HG03196 (cell line): ENCODE results near the gene BICD1.
"Not testable (repeated sequence)": the region's sequence is repeated elsewhere in the genome, so short reads cannot be mapped to it uniquely, and the experiment has no call there.

ENCODE experiments used
- ATAC-seq: cut with Tn5 transposase; IDR thresholded peaks from one replicate; pipeline ENCODE4 v1.9.1; 2021; ENCODE audit not compliant: unreplicated experiment

BICD1 gene

DNA sequence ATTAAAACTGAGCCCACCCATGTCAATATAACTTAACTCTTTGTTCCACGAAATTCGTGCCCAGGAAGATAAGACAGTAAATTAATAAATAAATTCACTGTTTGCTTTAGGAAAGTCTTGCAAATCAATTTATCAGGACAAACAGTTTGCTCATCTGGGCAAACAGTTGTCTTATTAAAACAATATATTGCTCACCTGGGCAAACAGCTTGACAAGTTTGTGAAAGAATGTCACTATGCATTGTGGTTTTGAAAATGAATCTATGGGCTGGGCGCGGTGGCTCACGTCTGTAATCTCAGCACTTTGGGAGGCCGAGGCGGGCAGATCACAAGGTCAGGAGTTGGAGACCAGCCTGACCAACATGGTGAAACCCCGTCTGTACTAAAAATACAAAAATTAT, 80.5 kb downstream of the BICD1 start:
- ATAC-seq, result not testable (repeated sequence)

DNA sequence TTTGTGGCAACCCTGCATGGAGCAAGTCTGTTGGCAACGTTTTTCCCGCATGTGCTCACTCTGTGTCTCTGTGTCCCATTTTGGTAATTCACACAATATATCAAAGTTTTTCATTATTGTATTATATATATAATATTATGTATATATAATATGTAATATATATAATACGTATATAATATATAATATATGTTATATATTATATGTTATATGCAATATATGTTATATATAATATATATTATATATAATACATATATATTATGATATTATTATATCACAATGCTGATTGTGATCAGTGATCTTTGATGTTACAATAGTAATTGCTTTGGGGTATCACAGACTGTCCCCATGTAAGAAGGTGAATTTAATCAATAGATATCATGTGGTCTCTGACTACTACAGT, 84.8 kb downstream of the BICD1 start:
- ATAC-seq, result no peak

DNA sequence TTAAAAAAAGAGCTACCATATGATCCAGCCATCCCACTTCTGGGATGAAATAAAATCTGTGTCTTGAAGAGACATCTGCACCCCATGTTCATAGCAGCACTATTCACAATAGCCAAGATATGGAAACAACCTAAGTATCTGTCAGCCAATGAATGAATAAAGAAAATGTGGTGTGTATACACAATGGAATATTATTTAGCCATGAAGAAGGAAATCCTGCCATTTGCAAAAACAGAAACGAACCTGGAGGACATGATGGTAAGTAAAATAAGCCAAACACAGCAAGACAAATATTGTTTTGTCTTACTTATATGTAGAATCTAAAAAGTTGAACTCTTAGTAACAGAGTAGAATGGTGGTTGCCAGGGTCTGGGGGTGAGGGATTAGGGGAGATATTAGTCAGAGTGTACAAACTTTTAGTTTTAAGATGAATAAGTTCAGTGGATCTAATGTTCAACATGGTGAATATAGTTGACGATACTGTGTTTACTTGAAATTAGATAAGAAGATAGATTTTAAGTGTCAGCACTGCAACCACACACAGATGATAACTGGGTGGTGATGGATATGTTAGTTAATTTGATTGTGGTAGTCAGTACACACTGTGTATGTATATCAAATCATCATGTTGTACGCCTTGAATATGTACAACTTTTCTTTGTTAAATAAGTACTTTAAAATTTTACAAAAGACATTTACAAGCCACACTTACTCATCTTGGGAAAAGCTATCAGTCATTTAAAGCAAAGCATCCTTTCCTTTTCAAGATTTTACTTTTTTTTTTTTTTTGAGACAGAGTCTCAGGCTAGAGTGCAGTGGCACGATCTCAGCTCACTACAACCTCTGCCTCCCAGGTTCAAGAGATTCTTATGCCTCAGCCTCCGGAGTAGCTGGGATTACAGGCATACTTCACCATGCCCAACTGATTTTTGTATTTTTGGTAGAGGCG, 89.9 kb downstream of the BICD1 start:
- no peak for ATAC-seq

DNA sequence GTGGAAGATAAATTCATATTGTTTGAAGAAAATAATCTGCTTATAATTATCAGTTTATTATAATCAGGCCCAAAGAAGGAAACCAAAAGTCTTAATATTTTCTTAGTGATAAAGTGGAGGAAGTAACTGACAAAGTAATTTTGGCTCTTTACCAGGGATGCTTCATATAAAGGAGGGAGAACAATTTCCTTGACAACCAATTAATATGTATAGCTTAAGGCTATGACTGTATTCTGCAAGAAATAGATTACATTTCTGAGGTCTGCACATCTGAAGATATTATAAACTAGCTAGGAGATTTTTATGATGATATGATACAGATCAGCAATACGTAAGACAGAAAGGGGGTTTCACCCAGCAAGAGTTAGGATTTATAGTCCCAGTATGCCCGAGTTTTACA, 90.8 kb downstream of the BICD1 start:
- ATAC-seq, result no peak

DNA sequence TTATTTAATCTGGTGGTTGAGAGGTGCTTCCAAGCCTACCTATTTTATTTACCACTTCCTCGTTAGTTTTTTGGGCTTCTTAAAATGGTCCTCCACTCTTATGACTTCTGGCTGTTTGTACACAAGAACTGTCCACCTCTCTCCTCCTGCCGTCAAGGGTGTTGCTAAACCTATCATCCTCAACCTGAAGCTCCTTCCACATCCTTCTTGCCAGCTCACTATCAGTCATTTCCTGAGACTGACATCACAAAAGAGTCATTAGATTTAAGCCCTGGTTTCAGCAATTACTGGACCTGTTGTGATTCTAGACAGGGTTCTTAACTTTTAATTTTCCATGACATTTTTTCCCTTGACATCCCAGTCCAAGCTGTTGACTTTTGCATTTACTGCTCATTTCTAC, 91.9 kb downstream of the BICD1 start:
- no peak for ATAC-seq

DNA sequence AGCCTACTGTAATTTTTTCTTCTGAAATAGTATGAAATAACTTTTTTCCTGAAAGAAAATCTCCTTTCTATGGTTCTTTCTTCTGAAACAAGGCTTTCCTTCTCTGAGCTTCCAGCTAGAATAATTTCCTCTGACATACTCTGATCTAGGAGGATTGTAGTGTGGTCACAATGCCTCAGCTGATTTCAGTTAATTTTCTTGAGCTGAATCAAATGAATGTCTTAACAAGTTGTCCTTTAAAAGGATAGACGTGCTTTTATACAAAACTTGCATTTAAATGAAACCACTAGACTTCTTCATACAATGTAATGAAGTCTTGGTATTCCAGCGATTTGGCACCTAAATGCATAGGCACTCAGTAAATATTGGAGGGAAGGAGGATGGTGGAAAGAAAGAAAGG, 94.4 kb downstream of the BICD1 start:
- ATAC-seq, result no peak

DNA sequence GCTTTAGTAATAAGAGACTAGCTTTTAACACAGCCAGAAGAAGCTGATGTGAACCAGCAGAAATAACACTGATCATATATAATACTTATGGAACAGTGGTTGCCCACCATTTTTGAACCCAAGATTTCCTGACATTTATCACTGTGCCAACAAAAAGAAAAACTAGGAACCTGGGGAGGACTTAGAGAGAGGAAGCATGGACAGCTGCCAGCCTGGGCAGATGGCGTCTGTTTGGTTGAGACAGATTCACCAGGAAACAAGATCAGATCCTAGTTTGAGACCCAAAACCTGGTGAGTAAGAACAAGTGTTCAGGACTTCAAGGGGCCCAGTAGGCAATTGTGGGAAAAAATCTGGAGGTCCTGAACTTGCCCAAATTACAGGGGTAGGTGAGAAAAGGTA, 95.3 kb downstream of the BICD1 start:
- no peak for ATAC-seq

DNA sequence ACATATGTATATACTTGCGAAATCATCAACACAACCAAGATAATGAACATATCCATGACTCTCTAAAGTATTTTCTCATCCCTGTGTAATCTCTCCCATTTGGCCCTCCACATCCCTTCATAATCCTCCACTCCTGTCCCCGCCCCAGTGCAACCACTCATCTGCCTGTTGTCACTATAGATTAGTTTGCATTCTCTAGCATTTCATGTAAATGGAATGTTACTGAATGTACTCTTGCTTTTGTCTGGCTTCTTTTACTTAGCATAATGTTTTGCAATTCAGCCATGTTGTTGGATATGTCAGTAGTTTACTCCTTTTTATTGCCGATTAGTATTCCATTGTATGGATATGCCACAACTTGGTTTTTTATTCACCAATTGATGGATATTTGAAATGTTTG, 99.1 kb downstream of the BICD1 start:
- ATAC-seq, result no peak

DNA sequence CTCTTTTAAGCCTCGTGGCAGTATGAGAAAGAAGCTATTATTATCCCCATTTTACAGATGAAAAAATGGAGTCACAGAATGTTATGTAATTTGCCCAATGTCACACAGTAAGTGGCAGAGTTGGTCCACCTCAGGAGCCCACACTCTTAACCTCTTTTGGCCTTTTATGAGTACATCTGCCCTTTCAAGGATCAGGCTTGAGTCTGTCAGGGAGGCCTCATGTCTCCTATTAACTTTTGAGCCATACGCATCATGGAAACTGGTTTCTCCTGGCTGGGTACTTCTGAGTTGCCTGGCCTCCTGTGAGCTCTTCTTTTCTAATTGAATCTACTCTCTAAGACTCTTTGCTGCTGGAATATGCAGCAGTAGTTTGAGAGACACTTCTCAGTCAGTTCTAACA, 101.7 kb downstream of the BICD1 start:
- no peak for ATAC-seq

DNA sequence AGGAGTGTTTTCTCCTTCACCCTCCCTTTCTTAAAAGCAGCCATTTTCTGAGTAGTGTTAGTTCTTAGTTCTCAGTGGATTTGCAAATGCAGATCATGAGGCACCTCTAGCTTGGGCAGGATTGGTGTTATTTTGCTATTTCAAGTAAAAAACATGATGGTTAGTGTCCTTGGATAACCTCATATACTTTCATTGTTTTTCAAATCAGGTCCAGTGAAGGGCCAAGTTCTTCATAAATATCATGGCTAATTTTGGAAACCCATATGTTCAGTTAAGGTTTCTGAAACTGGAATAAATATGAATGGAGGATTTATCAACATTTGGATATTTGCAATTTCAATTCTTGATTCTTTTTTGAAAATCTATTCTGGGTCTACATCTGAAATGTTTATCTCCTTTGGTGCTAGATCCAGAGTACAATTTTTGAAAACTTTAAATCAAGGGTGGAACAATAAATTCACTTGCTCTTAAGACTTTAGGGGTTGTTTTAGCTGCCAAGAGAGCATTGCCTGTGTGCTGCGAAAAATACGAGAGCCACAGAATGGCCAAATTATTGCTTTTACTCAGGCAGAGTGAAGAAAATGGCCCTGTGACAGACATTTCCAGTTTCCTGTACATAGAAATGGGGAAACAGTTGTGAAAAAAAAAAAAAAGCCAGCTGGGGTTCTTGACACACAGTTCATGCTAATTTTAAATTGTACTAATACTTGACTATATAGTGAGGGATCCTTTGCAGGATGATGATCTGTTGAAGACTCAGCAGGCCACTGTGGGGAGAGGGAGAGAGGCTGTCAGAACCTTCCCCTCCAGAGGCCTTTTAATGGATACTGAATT, 104.6 kb downstream of the BICD1 start:
- no peak for ATAC-seq

DNA sequence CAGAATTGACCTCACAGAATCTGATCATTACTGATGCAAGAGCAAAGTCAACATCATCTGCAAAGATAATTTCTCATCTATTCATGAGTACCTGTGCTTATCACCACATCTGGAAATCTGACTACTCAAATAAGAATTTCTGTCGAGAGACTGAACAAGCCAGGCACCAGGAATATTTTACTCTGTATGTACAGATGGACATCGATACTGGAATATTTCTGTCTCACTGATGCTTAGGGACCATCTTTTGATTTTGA, 105.2 kb downstream of the BICD1 start:
- no peak for ATAC-seq

DNA sequence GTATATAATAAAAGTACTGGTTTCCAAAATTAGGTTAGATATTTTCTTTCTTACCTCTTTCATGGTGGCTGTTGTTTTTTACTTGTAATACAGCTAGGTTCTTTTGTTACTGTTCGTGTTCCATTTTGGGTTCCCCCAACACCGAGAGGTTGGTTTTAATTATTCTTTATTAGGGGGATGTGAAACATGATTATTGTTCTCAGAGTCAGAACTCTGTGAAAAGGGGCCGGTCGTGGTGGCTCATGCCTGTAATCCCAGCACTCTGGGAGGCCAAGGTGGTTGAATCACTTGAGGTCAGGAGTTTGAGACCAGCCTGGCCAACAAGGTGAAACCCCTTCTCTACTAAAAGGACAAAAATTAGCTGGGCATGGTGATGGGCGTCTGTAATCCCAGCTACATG, 108.1 kb downstream of the BICD1 start:
- ATAC-seq, result no peak

DNA sequence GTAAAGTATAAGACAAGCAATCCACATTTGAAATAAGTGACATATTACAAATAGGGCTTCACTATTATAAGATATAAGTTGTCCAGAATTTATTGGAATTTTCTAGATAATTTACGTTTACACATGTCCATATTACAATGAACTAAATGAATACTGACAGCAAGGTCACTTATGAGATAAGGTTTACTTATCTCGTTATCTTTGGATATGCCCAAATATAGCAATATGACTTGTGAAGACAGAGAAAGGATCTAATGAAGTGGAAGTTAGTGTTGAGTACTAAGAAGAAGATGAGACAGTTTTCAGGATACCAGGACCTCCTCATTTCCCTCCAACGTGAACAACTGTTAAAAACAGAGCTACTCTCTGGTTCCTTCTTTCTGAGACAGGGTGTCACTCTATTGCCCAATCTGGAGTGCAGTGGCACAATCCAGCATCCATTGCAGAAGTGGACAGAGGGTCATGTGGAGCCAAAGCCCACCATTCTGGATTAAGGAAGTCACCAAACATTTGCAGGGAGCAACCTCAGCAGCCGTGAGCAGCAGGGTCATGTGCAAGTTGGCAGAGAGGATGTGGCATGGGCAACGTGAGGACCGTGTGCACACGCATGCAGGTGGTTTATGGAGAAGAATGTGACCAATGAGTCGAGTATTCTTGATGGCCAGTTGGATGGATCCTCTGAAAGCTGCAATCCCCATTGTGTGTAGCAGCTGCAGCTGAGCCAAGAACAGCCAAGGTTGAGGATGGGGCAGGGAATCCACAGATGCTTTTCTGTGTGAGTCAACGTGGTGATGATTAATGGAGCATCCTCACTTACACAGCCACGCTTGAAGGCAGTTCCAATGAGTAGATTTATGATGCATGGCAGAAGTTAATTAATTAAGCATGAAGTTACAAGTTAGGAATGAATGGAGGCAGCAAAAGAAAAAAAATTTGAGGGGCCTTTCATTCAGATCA, 111.0 kb downstream of the BICD1 start:
- ATAC-seq, result no peak

DNA sequence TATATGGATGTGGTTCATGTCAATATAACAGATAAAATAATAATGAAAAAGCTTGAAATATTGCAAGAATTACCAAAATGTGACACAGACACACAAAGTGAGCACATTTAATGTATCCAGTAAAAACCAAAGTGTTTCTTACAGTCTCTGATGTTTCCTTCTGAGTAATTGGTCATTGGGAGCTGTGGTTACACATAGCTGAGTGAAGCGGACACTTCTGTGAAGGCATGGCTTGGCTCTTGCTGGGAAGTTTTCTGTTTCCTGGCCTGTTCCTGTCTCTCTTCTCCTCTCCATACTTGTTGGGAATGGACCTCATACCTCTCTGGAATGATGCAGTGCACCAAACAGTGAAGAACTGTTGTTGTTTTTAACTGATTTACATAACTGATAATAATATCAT, 117.3 kb downstream of the BICD1 start:
- ATAC-seq, result no peak

DNA sequence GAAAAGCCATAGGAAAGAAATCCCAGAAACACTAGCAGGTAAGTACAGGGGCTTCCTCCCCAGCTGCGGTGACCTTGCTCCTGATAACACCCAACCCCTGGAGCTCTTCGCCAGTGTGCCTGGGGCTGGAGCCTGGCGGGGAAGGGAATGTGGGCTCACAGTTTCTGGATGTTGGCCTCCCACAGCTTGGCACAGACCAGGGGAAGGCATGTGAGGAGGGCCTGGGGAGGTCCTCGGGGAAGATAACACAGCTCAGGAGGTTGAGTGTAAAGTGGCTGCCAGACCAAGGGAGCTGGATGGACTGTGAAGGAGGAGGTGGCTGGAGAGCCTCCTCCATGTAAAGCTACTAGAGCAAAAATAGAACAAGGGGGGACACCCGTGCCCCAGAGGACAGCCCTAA, 120.1 kb downstream of the BICD1 start:
- no peak for ATAC-seq

DNA sequence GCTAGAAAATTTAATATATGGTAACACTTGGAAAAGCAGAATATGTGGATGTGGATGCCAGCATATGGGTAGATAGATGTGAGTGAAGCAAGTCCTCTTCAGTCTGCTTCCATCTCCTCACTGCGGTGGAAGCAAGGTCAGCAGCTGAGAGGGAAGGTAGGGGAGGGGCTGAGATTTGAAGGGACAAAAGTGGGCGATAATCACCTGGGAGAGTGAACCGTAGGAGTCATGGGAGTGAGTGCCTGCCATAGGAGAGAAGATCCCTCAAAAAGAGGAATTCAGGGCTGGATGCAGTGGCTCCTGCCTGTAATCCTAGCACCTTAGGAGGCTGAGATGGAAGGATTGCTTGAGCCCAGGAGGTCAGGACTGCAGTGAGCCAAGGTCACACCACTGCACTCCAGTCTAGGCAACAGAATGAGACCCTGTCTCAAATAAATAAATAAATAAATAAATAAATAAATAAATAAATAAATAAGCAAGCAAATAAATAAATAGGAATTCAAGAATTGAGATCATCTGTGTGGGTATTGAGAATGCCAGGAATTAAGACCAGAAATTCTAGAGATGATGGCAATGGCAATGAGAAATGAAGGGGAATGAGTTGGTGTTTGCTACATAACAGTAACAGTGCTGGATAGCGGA, 123.4 kb downstream of the BICD1 start:
- no peak for ATAC-seq

DNA sequence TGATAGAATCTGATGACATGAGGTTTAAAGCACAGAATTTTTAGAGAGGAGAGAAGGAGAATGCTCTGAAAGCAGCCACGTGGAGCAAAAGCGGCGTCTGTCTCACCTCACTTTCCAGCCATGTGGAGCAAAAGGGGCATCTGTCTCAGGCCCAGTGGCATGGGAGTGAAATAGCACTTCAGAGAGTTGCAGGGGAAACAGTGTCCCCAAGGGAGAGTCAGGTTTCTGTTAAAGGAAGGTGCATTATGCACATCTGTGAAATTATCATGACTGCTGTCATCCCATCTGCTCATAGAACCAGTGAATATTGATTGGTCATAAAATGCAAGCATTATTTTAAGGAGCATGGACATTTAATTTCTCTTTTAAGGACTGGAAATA, 124.0 kb downstream of the BICD1 start:
- ATAC-seq, result no peak

DNA sequence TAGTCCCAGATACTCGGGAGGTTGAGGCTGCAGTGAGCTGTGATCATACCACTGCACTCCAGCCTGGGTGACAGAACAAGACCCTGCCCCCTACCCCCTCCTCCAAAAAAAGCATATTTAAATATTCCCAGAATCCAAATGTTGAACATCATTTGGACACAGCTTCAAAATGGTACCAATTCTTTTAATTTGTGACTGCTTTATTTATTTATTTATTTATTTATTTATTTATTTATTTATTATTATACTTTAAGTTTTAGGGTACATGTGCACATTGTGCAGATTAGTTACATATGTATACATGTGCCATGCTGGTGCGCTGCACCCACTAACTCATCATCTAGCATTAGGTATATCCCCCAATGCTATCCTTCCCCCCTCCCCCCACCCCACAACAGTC, 124.7 kb downstream of the BICD1 start:
- not testable (repeated sequence) for ATAC-seq

DNA sequence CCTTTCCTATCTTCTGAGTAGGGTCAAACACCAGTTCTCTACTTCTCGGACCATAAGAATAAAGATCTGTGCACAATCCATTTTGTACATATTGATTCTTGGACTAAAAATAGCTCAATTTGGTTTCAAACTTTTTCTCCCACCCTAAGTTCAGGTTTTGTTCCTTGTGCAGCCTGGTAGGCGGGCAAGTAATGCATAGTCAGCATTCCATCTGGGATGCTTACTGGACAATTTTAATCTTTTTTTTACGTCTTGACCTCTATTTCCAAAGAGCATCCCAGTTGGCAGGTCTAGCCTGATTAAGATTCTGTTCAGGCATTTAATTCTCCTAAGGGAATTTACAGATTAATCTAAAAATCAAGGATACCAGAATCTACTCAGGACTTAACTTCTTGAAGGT, 126.9 kb downstream of the BICD1 start:
- ATAC-seq, result no peak

DNA sequence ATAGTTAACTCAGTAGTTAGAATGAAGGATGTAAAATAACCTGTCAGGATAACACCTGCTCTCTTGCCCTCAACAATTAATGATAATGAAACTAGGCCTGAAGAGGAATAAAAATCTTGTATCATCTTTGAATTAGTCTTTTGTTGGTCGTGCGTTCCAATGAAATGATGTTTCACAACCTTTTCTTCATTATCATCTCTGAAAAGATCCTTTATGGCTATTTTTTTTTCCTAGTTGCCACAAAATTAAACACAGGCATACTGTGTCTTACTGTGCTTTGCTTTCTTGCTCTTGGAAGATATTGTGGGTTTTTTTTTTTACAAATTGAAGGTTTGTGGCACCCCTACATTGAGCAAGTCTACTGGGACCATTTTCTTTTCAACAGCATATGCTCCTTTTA, 128.6 kb downstream of the BICD1 start:
- no peak for ATAC-seq

DNA sequence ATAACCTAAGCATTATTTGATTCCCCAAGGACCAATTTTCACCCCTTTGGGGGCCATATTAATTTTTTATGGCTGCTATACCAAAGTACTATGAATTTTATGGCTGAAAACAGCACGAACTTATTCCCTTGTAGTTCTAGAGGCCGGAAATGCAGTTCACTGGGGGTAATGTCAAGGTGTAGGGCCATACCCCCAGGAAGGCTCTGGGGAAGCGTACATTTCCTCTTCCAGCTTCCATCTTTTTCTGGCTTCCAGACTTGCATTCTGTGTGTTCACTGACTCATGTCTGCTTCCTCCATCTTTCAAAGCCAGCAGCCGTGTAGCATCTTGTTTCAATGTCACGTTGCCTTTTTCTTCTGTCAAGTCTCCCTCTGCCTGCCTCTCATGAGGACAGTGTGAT, 133.5 kb downstream of the BICD1 start:
- no peak for ATAC-seq
